Activated CD8-positive, alpha-beta memory T cell treated with anti-CD3 and anti-CD28 coated beads, Interleukin-2, amount 50 U/mL, for 1 hour (primary cell): ENCODE data around the gene NUPR1.
"Not testable (repeated sequence)": the region's sequence is repeated elsewhere in the genome, so short reads cannot be mapped to it uniquely, and the experiment has no call there.

Source experiments
- DNase-seq: peaks from one replicate; pipeline ENCODE4 v3.0.0-alpha.2; 2020; ENCODE audit errors: extremely low read depth

The NUPR1 gene

GRCh38 chr16:28498666-28499381, 40.0 kb downstream of the NUPR1 start:
- no peak for DNase-seq

GRCh38 chr16:28497861-28498599, 40.7 kb downstream of the NUPR1 start:
- DNase-seq: no peak

GRCh38 chr16:28497386-28497785, 41.4 kb downstream of the NUPR1 start:
- no peak for DNase-seq

GRCh38 chr16:28496844-28497243, 41.9 kb downstream of the NUPR1 start:
- DNase-seq: no peak

- no peak for DNase-seq
Measured at GRCh38 chr16:28495795-28496749, 42.7 kb downstream of the NUPR1 start.

GRCh38 chr16:28495098-28495793, 43.5 kb downstream of the NUPR1 start:
- no peak for DNase-seq

GRCh38 chr16:28494121-28494851, 44.5 kb downstream of the NUPR1 start, which contains the start of gene APOBR:
Gene APOBR, plus strand, starts transcription at chr16:28494643. Its CDS starts 39 bp downstream, at chr16:28494682.
- DNase-seq: peak; percentile 90

GRCh38 chr16:28492511-28492910, 46.3 kb downstream of the NUPR1 start:
- no peak for DNase-seq

- DNase-seq: peak; percentile 76
Measured at GRCh38 chr16:28491970-28492474, 46.8 kb downstream of the NUPR1 start, which contains the start of gene CLN3. Gene CLN3, minus strand, starts transcription at chr16:28492074. Its CDS starts 315 bp downstream, at chr16:28491759.

- no peak for DNase-seq
Measured at GRCh38 chr16:28491230-28491969, 47.4 kb downstream of the NUPR1 start.

GRCh38 chr16:28486266-28486665, 52.5 kb downstream of the NUPR1 start:
- no peak for DNase-seq

GRCh38 chr16:28483361-28483760, 55.4 kb downstream of the NUPR1 start:
- DNase-seq: not testable (repeated sequence)
